ENCODE results near the gene LRRC55.

The LRRC55 gene

DNA sequence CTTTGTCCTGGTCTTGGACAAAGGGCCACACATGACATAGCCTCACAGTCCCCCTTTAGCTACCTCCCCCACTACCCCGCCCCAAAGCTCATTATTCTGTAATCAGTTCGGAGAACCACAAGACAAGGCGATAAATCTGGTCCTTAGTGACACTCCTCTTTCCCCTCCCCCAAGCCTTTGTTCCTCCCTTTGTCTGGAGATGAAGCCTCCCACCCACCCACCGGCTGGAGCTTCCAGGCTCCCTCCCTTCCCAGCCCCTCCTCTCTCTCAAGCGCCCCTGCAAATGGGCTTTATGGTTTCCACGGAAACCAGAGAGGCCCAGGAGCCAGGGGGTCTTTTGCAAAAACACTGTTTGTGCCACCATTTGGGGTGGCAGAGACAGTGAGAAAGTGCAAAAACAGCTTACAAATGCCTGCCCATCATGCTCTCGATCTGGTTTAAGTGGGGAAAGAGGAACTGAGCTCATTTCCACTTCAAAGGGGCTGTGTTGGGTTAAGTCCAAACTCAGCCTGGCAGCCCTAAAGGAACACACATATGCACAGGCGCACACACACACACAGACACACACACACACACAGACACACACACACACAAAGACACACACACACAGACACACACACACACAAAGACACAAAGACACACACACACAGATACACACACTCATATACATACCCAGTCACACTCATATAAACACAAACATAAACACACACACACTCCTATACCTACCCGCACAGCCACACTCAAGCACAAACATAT is 31.8 kb downstream of the LRRC55 start:
- H3K27ac ChIP-seq (ENCODE audit: low read depth, low read length) = no peak overlapping the region
- H4K12ac ChIP-seq (ENCODE audit: low read depth, low read length) = no peak overlapping the region
- H2BK12ac ChIP-seq (ENCODE audit: low read length) = no peak overlapping the region
- H3K9me3 ChIP-seq (ENCODE audit: insufficient read depth, low read depth, low read length) = no peaks in the 10 kb centered on the region
- H3K79me2 ChIP-seq (ENCODE audit: control insufficient read depth, insufficient read depth, low read length, poor library complexity) = no peaks in the 10 kb centered on the region
- H2AFZ ChIP-seq (ENCODE audit: insufficient read depth, low read length, poor library complexity) = peak overlapping the region; percentile 14
- no peak overlapping the region for H3K18ac ChIP-seq (ENCODE audit: low read length)
- peaks cover 5 to 15% of the 10 kb centered on the region in 2 experiments for H3K4me1 ChIP-seq (ENCODE audit: control insufficient read depth in 1 of 2, insufficient read depth in 2 of 2, low read length in 2 of 2)
- no peak overlapping the region for H3K4me3 ChIP-seq (ENCODE audit: low read depth, low read length)
- no peak overlapping the region for H2BK5ac ChIP-seq (ENCODE audit: low read depth, low read length, poor library complexity)
- no peak overlapping the region for H3K14ac ChIP-seq (ENCODE audit: low read length)
- H3K4ac ChIP-seq (ENCODE audit: low read depth, low read length) = no peak overlapping the region
- peak overlapping the region; percentile 3 for H4K91ac ChIP-seq (ENCODE audit: low read depth, low read length)
- H3K27me3 ChIP-seq (ENCODE audit: insufficient read depth, low read length) = no peaks in the 10 kb centered on the region
- peaks cover 2% of the 10 kb centered on the region for H3K79me1 ChIP-seq (ENCODE audit: low read length)
- no peak overlapping the region for H2BK120ac ChIP-seq (ENCODE audit: insufficient read depth, low read length, poor library complexity)
- H3K4me2 ChIP-seq (ENCODE audit: low read length) = no peak overlapping the region
- H3K9ac ChIP-seq (ENCODE audit: low read length) = no peak overlapping the region
- DNase-seq = no peak
- H3K36me3 ChIP-seq (ENCODE audit: control insufficient read depth in 1 of 2, insufficient read depth in 2 of 2, low read length in 2 of 2) = no peaks in the 10 kb centered on the region
- H3K23ac ChIP-seq (ENCODE audit: low read length) = no peak overlapping the region
- H2AK5ac ChIP-seq (ENCODE audit: low read length) = no peak overlapping the region
- H4K8ac ChIP-seq (ENCODE audit: low read depth, low read length) = no peak overlapping the region
- WGBS (ENCODE audit: extremely low coverage, insufficient coverage, insufficient read length) = 100% methylated on average over 1 of the region's 9 CpGs

DNA sequence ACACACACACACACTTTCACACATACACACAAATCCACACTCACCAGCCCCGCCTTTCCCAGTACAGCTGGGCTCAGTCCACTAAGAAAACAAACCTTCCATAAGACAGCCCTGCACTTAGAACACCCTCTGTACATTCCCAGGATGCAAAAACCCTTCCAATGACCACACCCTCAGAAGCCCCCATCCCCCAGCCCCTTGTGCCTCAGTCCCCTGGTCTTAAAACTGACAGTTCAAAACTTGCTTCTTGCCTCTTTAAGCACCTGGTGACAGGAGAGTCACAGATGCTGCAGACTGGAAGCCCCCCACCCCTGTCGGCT is 32.3 kb downstream of the LRRC55 start:
- H2AK5ac ChIP-seq (ENCODE audit: low read length) = no peak overlapping the region
- H3K27me3 ChIP-seq (ENCODE audit: insufficient read depth, low read length) = no peaks in the 10 kb centered on the region
- no peak overlapping the region for H3K4ac ChIP-seq (ENCODE audit: low read depth, low read length)
- H4K12ac ChIP-seq (ENCODE audit: low read depth, low read length) = no peak overlapping the region
- H3K79me2 ChIP-seq (ENCODE audit: control insufficient read depth, insufficient read depth, low read length, poor library complexity) = no peaks in the 10 kb centered on the region
- H3K4me1 ChIP-seq (ENCODE audit: control insufficient read depth in 1 of 2, insufficient read depth in 2 of 2, low read length in 2 of 2) = peaks cover 5 to 15% of the 10 kb centered on the region in 2 experiments
- no peak overlapping the region for H3K4me3 ChIP-seq (ENCODE audit: low read depth, low read length)
- no peak overlapping the region for H3K27ac ChIP-seq (ENCODE audit: low read depth, low read length)
- H4K91ac ChIP-seq (ENCODE audit: low read depth, low read length) = peak overlapping the region; percentile 3
- H3K14ac ChIP-seq (ENCODE audit: low read length) = no peak overlapping the region
- H2AFZ ChIP-seq (ENCODE audit: insufficient read depth, low read length, poor library complexity) = no peak overlapping the region
- H2BK5ac ChIP-seq (ENCODE audit: low read depth, low read length, poor library complexity) = no peak overlapping the region
- peaks cover 2% of the 10 kb centered on the region for H3K79me1 ChIP-seq (ENCODE audit: low read length)
- no peak overlapping the region for H3K9ac ChIP-seq (ENCODE audit: low read length)
- no peak overlapping the region for H3K18ac ChIP-seq (ENCODE audit: low read length)
- no peak overlapping the region for H3K4me2 ChIP-seq (ENCODE audit: low read length)
- no peak overlapping the region for H2BK120ac ChIP-seq (ENCODE audit: insufficient read depth, low read length, poor library complexity)
- H3K23ac ChIP-seq (ENCODE audit: low read length) = no peak overlapping the region
- WGBS (ENCODE audit: extremely low coverage, insufficient coverage, insufficient read length) = no CpG with 5 or more reads among the region's 2 CpGs
- no peaks in the 10 kb centered on the region for H3K9me3 ChIP-seq (ENCODE audit: insufficient read depth, low read depth, low read length)
- H2BK12ac ChIP-seq (ENCODE audit: low read length) = no peak overlapping the region
- DNase-seq = no peak
- no peak overlapping the region for H4K8ac ChIP-seq (ENCODE audit: low read depth, low read length)
- no peaks in the 10 kb centered on the region for H3K36me3 ChIP-seq (ENCODE audit: control insufficient read depth in 1 of 2, insufficient read depth in 2 of 2, low read length in 2 of 2)

DNA sequence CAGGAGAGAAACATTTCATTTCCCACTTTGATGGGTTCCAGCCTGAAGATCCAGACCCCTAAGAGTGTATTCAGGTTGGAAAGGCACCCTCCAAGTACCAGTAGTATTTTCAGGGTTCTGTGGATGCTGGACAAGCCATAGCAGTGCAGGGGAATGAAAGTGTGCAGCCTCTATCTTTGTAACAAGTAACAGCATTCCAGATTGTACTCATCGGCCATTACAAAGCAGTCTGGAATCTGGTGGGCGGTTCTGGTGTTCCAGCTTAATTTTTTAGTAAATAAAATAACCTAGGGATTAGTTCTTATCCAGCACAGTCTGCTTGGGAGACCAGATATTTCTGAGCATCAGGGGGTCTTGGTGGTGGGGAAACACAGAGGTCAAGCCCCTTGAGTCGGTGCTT is 32.7 kb downstream of the LRRC55 start:
- Histone ChIP-seq H3K4me2 (ENCODE audit: low read length) (no peak overlapping the region), H3K4ac (ENCODE audit: low read depth, low read length) (no peak overlapping the region), H3K14ac (ENCODE audit: low read length) (no peak overlapping the region), H3K79me2 (ENCODE audit: control insufficient read depth, insufficient read depth, low read length, poor library complexity) (no peaks in the 10 kb centered on the region), H3K4me1 (ENCODE audit: control insufficient read depth in 1 of 2, insufficient read depth in 2 of 2, low read length in 2 of 2) (peaks cover 5 to 15% of the 10 kb centered on the region in 2 experiments), H4K91ac (ENCODE audit: low read depth, low read length) (peak overlapping the region; percentile 3), H2BK12ac (ENCODE audit: low read length) (no peak overlapping the region), H2AFZ (ENCODE audit: insufficient read depth, low read length, poor library complexity) (no peak overlapping the region), H2AK5ac (ENCODE audit: low read length) (no peak overlapping the region), H3K36me3 (ENCODE audit: control insufficient read depth in 1 of 2, insufficient read depth in 2 of 2, low read length in 2 of 2) (no peaks in the 10 kb centered on the region), H4K12ac (ENCODE audit: low read depth, low read length) (no peak overlapping the region), H2BK120ac (ENCODE audit: insufficient read depth, low read length, poor library complexity) (peak overlapping the region; percentile 9), H2BK5ac (ENCODE audit: low read depth, low read length, poor library complexity) (no peak overlapping the region), H3K9me3 (ENCODE audit: insufficient read depth, low read depth, low read length) (no peaks in the 10 kb centered on the region), H3K23ac (ENCODE audit: low read length) (no peak overlapping the region), H3K27me3 (ENCODE audit: insufficient read depth, low read length) (no peaks in the 10 kb centered on the region), H4K8ac (ENCODE audit: low read depth, low read length) (no peak overlapping the region), H3K9ac (ENCODE audit: low read length) (no peak overlapping the region), H3K27ac (ENCODE audit: low read depth, low read length) (no peak overlapping the region), H3K79me1 (ENCODE audit: low read length) (peaks cover 2% of the 10 kb centered on the region), H3K4me3 (ENCODE audit: low read depth, low read length) (no peak overlapping the region), H3K18ac (ENCODE audit: low read length) (no peak overlapping the region)
- WGBS (ENCODE audit: extremely low coverage, insufficient coverage, insufficient read length) = no CpG with 5 or more reads among the region's 3 CpGs
- peak; percentile 13 to 51 for DNase-seq

- no peak overlapping the region for H2BK12ac ChIP-seq (ENCODE audit: low read length)
- H3K4me2 ChIP-seq (ENCODE audit: low read length) = no peak overlapping the region
- H3K14ac ChIP-seq (ENCODE audit: low read length) = no peak overlapping the region
- no peak overlapping the region for H2AFZ ChIP-seq (ENCODE audit: insufficient read depth, low read length, poor library complexity)
- no peak overlapping the region for H4K91ac ChIP-seq (ENCODE audit: low read depth, low read length)
- no peak overlapping the region for H3K4me3 ChIP-seq (ENCODE audit: low read depth, low read length)
- H3K4ac ChIP-seq (ENCODE audit: low read depth, low read length) = no peak overlapping the region
- DNase-seq = no peak
- no peak overlapping the region for H3K18ac ChIP-seq (ENCODE audit: low read length)
- no peak overlapping the region for H3K27ac ChIP-seq (ENCODE audit: low read depth, low read length)
- H2AK5ac ChIP-seq (ENCODE audit: low read length) = no peak overlapping the region
- H3K23ac ChIP-seq (ENCODE audit: low read length) = no peak overlapping the region
- peaks cover 2% of the 10 kb centered on the region for H3K79me1 ChIP-seq (ENCODE audit: low read length)
- H2BK120ac ChIP-seq (ENCODE audit: insufficient read depth, low read length, poor library complexity) = no peak overlapping the region
- no peaks in the 10 kb centered on the region for H3K36me3 ChIP-seq (ENCODE audit: control insufficient read depth in 1 of 2, insufficient read depth in 2 of 2, low read length in 2 of 2)
- no peaks in the 10 kb centered on the region for H3K27me3 ChIP-seq (ENCODE audit: insufficient read depth, low read length)
- no peak overlapping the region for H2BK5ac ChIP-seq (ENCODE audit: low read depth, low read length, poor library complexity)
- no peaks in the 10 kb centered on the region for H3K79me2 ChIP-seq (ENCODE audit: control insufficient read depth, insufficient read depth, low read length, poor library complexity)
- H3K4me1 ChIP-seq (ENCODE audit: control insufficient read depth in 1 of 2, insufficient read depth in 2 of 2, low read length in 2 of 2) = peaks cover 5 to 15% of the 10 kb centered on the region in 2 experiments
- WGBS (ENCODE audit: extremely low coverage, insufficient coverage, insufficient read length) = no CpG with 5 or more reads among the region's 4 CpGs
- no peak overlapping the region for H3K9ac ChIP-seq (ENCODE audit: low read length)
- no peaks in the 10 kb centered on the region for H3K9me3 ChIP-seq (ENCODE audit: insufficient read depth, low read depth, low read length)
- H4K12ac ChIP-seq (ENCODE audit: low read depth, low read length) = no peak overlapping the region
- H4K8ac ChIP-seq (ENCODE audit: low read depth, low read length) = no peak overlapping the region
Observed at GRCh38 chr11:57216463-57216862, 34.7 kb downstream of the LRRC55 start.
